Liver (tissue), 9 donors: ENCODE data around the gene NPAS2. TPM values are rescaled to one million over a fixed set of nuclear protein-coding genes. Genes with fewer than 3 reads are reported as not detected.

Experiments used
- DNase-seq: peaks from one replicate; pipeline ENCODE4 v3.0.0-alpha.2; 2017; ENCODE audit warnings: low spot score
- H3K27ac ChIP-seq, 2 donors: one replicate each; pipeline ENCODE4 v1.7.0; 2013; ENCODE audit warnings: inconsistent platforms in 2 of 2, low read length in 2 of 2, control low read depth in 1 of 2, low read depth in 1 of 2, mild to moderate bottlenecking in 1 of 2
- H3K27me3 ChIP-seq, 4 donors: one replicate each; pipeline versions ENCODE4 v1.6.1 to v1.7.0; 2013; ENCODE audit warnings: low read length in 3 of 4, inconsistent platforms in 1 of 4, mild to moderate bottlenecking in 1 of 4, moderate library complexity in 1 of 4; ENCODE audit not compliant: control insufficient read depth in 4 of 4, insufficient read depth in 4 of 4
- H3K36me3 ChIP-seq, 4 donors: one replicate each; pipeline versions ENCODE4 v1.6.1 to v1.7.0; 2013; ENCODE audit warnings: low read length in 3 of 4, mild to moderate bottlenecking in 3 of 4, low read depth in 1 of 4, moderate library complexity in 1 of 4; ENCODE audit not compliant: control insufficient read depth in 4 of 4, insufficient read depth in 3 of 4
- H3K4me1 ChIP-seq, 4 donors: one replicate each; pipeline versions ENCODE4 v1.6.1 to v1.7.0; 2013; ENCODE audit warnings: low read length in 3 of 4, mild to moderate bottlenecking in 3 of 4, moderate library complexity in 1 of 4; ENCODE audit not compliant: control insufficient read depth in 4 of 4, insufficient read depth in 4 of 4
- H3K4me3 ChIP-seq, 3 donors: one replicate each; pipeline versions ENCODE4 v1.6.1 to v1.7.0; 2013; ENCODE audit warnings: low read length in 3 of 3, control low read depth in 1 of 3, low read depth in 1 of 3, mild to moderate bottlenecking in 1 of 3
- H3K9ac ChIP-seq, 2 donors: one replicate each; pipeline ENCODE4 v1.7.0; 2013; ENCODE audit warnings: low read length in 2 of 2, mild to moderate bottlenecking in 2 of 2, moderate library complexity in 2 of 2, control low read depth in 1 of 2, low read depth in 1 of 2
- H3K9me3 ChIP-seq, 4 donors: one replicate each; pipeline versions ENCODE4 v1.6.1 to v1.7.0; 2013; ENCODE audit warnings: low read length in 3 of 4; ENCODE audit not compliant: control insufficient read depth in 4 of 4
- EGR1 ChIP-seq, 2 donors: IDR thresholded peaks; 2 replicates each; pipeline ENCODE4 v1.6.1; 2016 to 2018; ENCODE audit warnings: antibody characterized with exemption in 2 of 2, low read depth in 2 of 2
- FOXA1 ChIP-seq: IDR thresholded peaks from 2 replicates; pipeline ENCODE4 v1.6.1; 2016; ENCODE audit warnings: antibody characterized with exemption
- FOXA2 ChIP-seq: IDR thresholded peaks from 2 replicates; pipeline ENCODE4 v1.6.1; 2016; ENCODE audit warnings: antibody characterized with exemption
- GABPA ChIP-seq, 2 donors: IDR thresholded peaks in 1 of 2; conservative IDR thresholded peaks in 1 of 2; 2 replicates each; pipeline ENCODE4 v1.6.1; 2016; ENCODE audit warnings: antibody characterized with exemption in 2 of 2, mild to moderate bottlenecking in 1 of 2, moderate library complexity in 1 of 2
- HNF4A ChIP-seq, 2 donors: conservative IDR thresholded peaks; 2 replicates each; pipeline ENCODE4 v1.6.1; 2016; ENCODE audit warnings: antibody characterized with exemption in 2 of 2, mild to moderate bottlenecking in 2 of 2
- JUND ChIP-seq, 2 donors: IDR thresholded peaks; 2 replicates each; pipeline ENCODE4 v1.6.1; 2016; ENCODE audit warnings: antibody characterized with exemption in 2 of 2
- MAX ChIP-seq: IDR thresholded peaks from 2 replicates; pipeline ENCODE4 v1.6.1; 2016; ENCODE audit warnings: antibody characterized with exemption
- NR2F2 ChIP-seq: IDR thresholded peaks from 2 replicates; pipeline ENCODE4 v1.6.1; 2016; ENCODE audit warnings: antibody characterized with exemption
- REST ChIP-seq: IDR thresholded peaks from 2 replicates; pipeline ENCODE4 v1.6.1; 2016; ENCODE audit warnings: antibody characterized with exemption, mild to moderate bottlenecking
- RXRA ChIP-seq, 2 donors: IDR thresholded peaks; 2 replicates each; pipeline ENCODE4 v1.6.1; 2017 to 2018; ENCODE audit warnings: antibody characterized with exemption in 2 of 2, mild to moderate bottlenecking in 1 of 2
- SP1 ChIP-seq: IDR thresholded peaks from 2 replicates; pipeline ENCODE4 v1.6.1; 2018; ENCODE audit warnings: antibody characterized with exemption, mild to moderate bottlenecking
- TAF1 ChIP-seq: conservative IDR thresholded peaks from 2 replicates; pipeline ENCODE4 v1.6.1; 2016; ENCODE audit warnings: antibody characterized with exemption, mild to moderate bottlenecking
- WGBS: extraction: QIAGEN DNeasy Blood & Tissue Kit; methylation state at CpG from one replicate; pipeline ENCODE4 v1.1.7; 2013; 5-methylcytosine and 5-hydroxymethylcytosine counted together
- polyA plus RNA-seq, 2 donors: library from polyadenylated mRNA; stranded (reverse) in 1 of 2; unstranded in 1 of 2; fragments of 200-250 nt in 1 of 2; fragments of >200 nt in 1 of 2; fragmentation: Nextera tagmentation in 1 of 2; extraction: Ambion mirVana in 1 of 2; gene quantifications; one replicate each; pipeline versions ENCODE4 v1.2.1 to v1.2.3, GENCODE V29; 2013 to 2015
- total RNA-seq, 2 donors: library from RNA; depleted of rRNA; stranded (reverse); fragments of >200 nt; gene quantifications; one replicate each; pipeline ENCODE4 v1.2.3, GENCODE V29; 2014
- TF ChIP-seq, protein P1 (sequence below): IDR thresholded peaks from 2 replicates; pipeline ENCODE4 v1.6.1; 2016; ENCODE audit warnings: antibody characterized with exemption
- TF ChIP-seq, protein P2 (sequence below): IDR thresholded peaks from 2 replicates; pipeline ENCODE4 v1.6.1; 2016; ENCODE audit warnings: antibody characterized with exemption
- donor health status: healthy.
- donor health status: healthy.
- donor health status: healthy.
- donor health status: healthy.
- donor health status: healthy.

Gene NPAS2
- total and polyA plus RNA-seq, 4 donors, result 0.33 to 24.3 (median 6.6) TPM

DNA sequence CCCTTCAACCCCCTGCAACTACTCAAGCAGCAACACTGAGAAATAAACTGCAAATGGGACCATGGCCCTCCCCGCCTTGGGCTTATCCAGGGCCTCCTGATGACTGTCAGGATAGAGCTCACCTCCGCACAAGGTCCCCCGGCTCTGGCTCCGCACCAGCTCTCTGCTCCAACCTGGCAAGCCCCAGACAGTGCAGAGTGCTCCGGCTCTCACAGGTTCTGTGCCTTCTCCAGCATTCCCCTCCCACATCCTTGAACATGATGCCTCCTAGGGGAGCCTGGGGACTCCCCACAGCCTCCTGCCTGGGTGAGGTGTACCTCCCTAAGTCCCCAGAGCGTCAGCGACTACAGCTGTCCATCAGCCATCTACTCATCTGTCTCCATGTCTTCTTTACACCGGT lies 26.7 kb upstream of the NPAS2 start (continued):
- TF ChIP-seq REST (no peak), GABPA (IDR thresholded peaks at IDR 0.05 in 1 of 2, conservative IDR thresholded peaks at IDR 0.05 in 1 of 2) (no peak)

DNA sequence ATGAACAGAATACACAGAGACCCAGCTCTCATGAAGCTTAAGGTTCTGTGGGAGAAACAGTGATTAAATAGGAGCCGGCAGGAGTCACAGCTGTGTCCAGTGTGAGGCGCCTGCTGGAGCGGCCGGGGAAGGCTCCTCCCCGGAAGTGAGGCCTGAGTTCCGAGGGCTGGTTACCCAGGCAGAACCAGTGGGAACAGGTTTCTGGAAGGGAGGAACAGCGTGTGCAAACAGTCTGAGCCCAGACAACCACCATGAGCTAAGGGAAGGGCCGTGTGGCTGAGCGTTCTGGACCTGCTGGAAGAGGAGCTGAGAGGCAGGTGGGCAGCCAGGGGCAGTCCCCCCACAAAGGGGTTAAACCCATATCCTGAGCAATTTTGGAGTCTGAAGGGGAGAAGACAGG lies 26.0 kb upstream of the NPAS2 start:
- H3K27ac ChIP-seq, result no peak overlapping the region
- no peak overlapping the region for H3K9ac ChIP-seq
- no peaks in the 10 kb centered on the region for H3K36me3 ChIP-seq
- H3K4me3 ChIP-seq, result no peak overlapping the region
- H3K4me1 ChIP-seq, result peaks cover 0 to 10% (median 4%) of the 10 kb centered on the region in 4 donors
- WGBS, result 90% methylated on average over 9 of the region's 9 CpGs
- no peaks in the 10 kb centered on the region for H3K27me3 ChIP-seq
- no peaks in the 10 kb centered on the region for H3K9me3 ChIP-seq
- TF ChIP-seq RXRA (IDR thresholded peaks at IDR 0.05) (no peak), MAX (no peak), TAF1 (no peak), NR2F2 (no peak), EGR1 (IDR thresholded peaks at IDR 0.05; ENCODE audit: low read depth in 2 of 2) (no peak), HNF4A (conservative IDR thresholded peaks at IDR 0.05) (no peak), FOXA2 (no peak), GABPA (IDR thresholded peaks at IDR 0.05 in 1 of 2, conservative IDR thresholded peaks at IDR 0.05 in 1 of 2) (no peak), JUND (IDR thresholded peaks at IDR 0.05) (no peak), FOXA1 (no peak), SP1 (no peak), REST (no peak)
- TF ChIP-seq, protein P1, sequence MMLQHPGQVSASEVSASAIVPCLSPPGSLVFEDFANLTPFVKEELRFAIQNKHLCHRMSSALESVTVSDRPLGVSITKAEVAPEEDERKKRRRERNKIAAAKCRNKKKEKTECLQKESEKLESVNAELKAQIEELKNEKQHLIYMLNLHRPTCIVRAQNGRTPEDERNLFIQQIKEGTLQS, result no peak
- TF ChIP-seq, protein P2, sequence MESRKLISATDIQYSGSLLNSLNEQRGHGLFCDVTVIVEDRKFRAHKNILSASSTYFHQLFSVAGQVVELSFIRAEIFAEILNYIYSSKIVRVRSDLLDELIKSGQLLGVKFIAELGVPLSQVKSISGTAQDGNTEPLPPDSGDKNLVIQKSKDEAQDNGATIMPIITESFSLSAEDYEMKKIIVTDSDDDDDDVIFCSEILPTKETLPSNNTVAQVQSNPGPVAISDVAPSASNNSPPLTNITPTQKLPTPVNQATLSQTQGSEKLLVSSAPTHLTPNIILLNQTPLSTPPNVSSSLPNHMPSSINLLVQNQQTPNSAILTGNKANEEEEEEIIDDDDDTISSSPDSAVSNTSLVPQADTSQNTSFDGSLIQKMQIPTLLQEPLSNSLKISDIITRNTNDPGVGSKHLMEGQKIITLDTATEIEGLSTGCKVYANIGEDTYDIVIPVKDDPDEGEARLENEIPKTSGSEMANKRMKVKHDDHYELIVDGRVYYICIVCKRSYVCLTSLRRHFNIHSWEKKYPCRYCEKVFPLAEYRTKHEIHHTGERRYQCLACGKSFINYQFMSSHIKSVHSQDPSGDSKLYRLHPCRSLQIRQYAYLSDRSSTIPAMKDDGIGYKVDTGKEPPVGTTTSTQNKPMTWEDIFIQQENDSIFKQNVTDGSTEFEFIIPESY, result no peak
- no peak for DNase-seq
